GM12878 (cell line): ENCODE results near the gene GPSM3. TPM values are rescaled to one million over a fixed set of nuclear protein-coding genes. Genes with fewer than 3 reads are reported as not detected.

Experiments
- ATAC-seq: fragments of 200-7000 bp; cut with Tn5 transposase; 3 replicates; pipeline ENCODE4 v1.9.1; 2020; ENCODE audit warnings: mild to moderate bottlenecking, moderate library complexity
- BruUV-seq: library from RNA; stranded (reverse); fragments of 400-500 nt; replicated peaks from 2 replicates; lab custom pipeline; 2021; lab: Mats Ljungman, UMichigan
- CTCF ChIA-PET: fragments of 300-600 bp; sonication (Branson Sonifier 250); formaldehyde crosslinking; extraction: SDS; loops from one replicate; lab custom pipeline; 2021; ENCODE audit warnings: inconsistent platforms; lab: Yijun Ruan, JAX
- POLR2A ChIA-PET: fragments of 350-600 bp; formaldehyde crosslinking; extraction: SDS; loops from one replicate; lab custom pipeline; 2021; ENCODE audit warnings: inconsistent platforms; lab: Charles Lee
- RAD21 ChIA-PET: fragments of 300-600 bp; sonication (Branson Sonifier 250); formaldehyde crosslinking; loops from one replicate; lab custom pipeline; 2023; ENCODE audit warnings: antibody characterized with exemption; ENCODE audit not compliant: unreplicated experiment; lab: Charles Lee
- SMC1A ChIA-PET: fragments of 300-600 bp; sonication (Branson Sonifier 250); formaldehyde crosslinking; loops from one replicate; lab custom pipeline; 2023; ENCODE audit not compliant: unreplicated experiment, uncharacterized antibody; lab: Charles Lee
- DNase-seq: peaks from one replicate; pipeline ENCODE4 v3.0.0-alpha.2; 2011; ENCODE audit warnings: low read depth, low spot score
- FAIRE-seq: peaks from 3 replicates; lab custom pipeline; 2011; peaks lifted over from hg19 to GRCh38; lab: Jason Lieb, UNC
- H2AFZ ChIP-seq: 2 replicates; pipeline ENCODE4 v1.6.0; 2011; ENCODE audit warnings: low read depth, low read length, control low read depth; ENCODE audit not compliant: control insufficient read depth
- H3K27ac ChIP-seq: 2 replicates; pipeline ENCODE4 v1.5.1; 2011; ENCODE audit warnings: control low read depth; ENCODE audit not compliant: control insufficient read depth, insufficient read depth
- H3K27me3 ChIP-seq, 2 experiments: replicated peaks in 1 of 2; 2 replicates each; pipeline versions ENCODE4 v1.6.0 to v1.6.1; 2011; ENCODE audit warnings: low read length in 1 of 2; ENCODE audit not compliant: control insufficient read depth in 2 of 2, insufficient read depth in 2 of 2
- H3K36me3 ChIP-seq, 2 experiments: 2 replicates each; pipeline ENCODE4 v1.5.1; 2011; ENCODE audit warnings: low read length in 1 of 2; ENCODE audit not compliant: control insufficient read depth in 2 of 2, insufficient read depth in 2 of 2
- H3K4me1 ChIP-seq: 2 replicates; pipeline ENCODE4 v1.6.1; 2011; ENCODE audit warnings: mild to moderate bottlenecking, low read length, moderate library complexity, mixed read lengths; ENCODE audit not compliant: control insufficient read depth, insufficient read depth
- H3K4me2 ChIP-seq: 2 replicates; pipeline ENCODE4 v1.6.0; 2011; ENCODE audit warnings: control low read depth; ENCODE audit not compliant: control insufficient read depth, insufficient read depth
- H3K4me3 ChIP-seq: fragments of 200-600 bp; sonication (generic); 2 replicates; pipeline ENCODE4 v1.5.1; 2016
- H3K79me2 ChIP-seq: 2 replicates; pipeline ENCODE4 v1.6.0; 2011; ENCODE audit warnings: low read length; ENCODE audit not compliant: control insufficient read depth, insufficient read depth
- H3K9ac ChIP-seq: 2 replicates; pipeline ENCODE4 v1.8.0; 2011; ENCODE audit warnings: low read length, control low read depth, mixed read lengths; ENCODE audit not compliant: control insufficient read depth, insufficient read depth
- H3K9me3 ChIP-seq: replicated peaks from 3 replicates; pipeline ENCODE4 v1.5.1; 2011; ENCODE audit warnings: mild to moderate bottlenecking, low read length; ENCODE audit not compliant: control insufficient read depth, insufficient read depth
- H4K20me1 ChIP-seq: 2 replicates; pipeline ENCODE4 v1.6.0; 2011; ENCODE audit not compliant: control insufficient read depth, insufficient read depth
- ASH2L ChIP-seq: fragments of 300-600, 200-600 bp; sonication (generic); IDR thresholded peaks from 2 replicates; pipeline ENCODE4 v1.6.1; 2017; ENCODE audit warnings: low read depth, mild to moderate bottlenecking, borderline replicate concordance
- CREB1 ChIP-seq: IDR thresholded peaks from 2 replicates; pipeline ENCODE4 v1.6.1; 2012; ENCODE audit warnings: low read depth, mild to moderate bottlenecking, inconsistent platforms
- E2F4 ChIP-seq: IDR thresholded peaks from 2 replicates; pipeline ENCODE4 v1.6.1; 2012; ENCODE audit warnings: low read depth, low read length, improper control_type of control experiment
- FOS ChIP-seq: IDR thresholded peaks from 3 replicates; pipeline ENCODE4 v1.6.1; 2011; ENCODE audit warnings: borderline replicate concordance; ENCODE audit not compliant: insufficient read length; ENCODE audit errors: extremely low read depth
- FOXM1 ChIP-seq: IDR thresholded peaks from 2 replicates; pipeline ENCODE4 v1.6.1; 2012; ENCODE audit warnings: low read depth, mild to moderate bottlenecking, inconsistent platforms, low read length, moderate library complexity
- HDAC2 ChIP-seq: fragments of 200-600 bp; sonication (generic); IDR thresholded peaks from 2 replicates; pipeline ENCODE4 v1.6.1; 2017
- IRF4 ChIP-seq: IDR thresholded peaks from 2 replicates; pipeline ENCODE4 v1.6.1; 2011; ENCODE audit warnings: low read depth, low read length
- MXI1 ChIP-seq: fragments of 150-350 bp; IDR thresholded peaks from 2 replicates; pipeline ENCODE4 v1.6.1; 2011; ENCODE audit warnings: low read depth, mild to moderate bottlenecking, inconsistent platforms, low read length, improper control_type of control experiment
- NFYB ChIP-seq: IDR thresholded peaks from 2 replicates; pipeline ENCODE4 v1.6.1; 2011; ENCODE audit warnings: low read depth, mild to moderate bottlenecking, low read length, improper control_type of control experiment, moderate library complexity; ENCODE audit not compliant: insufficient read depth
- POLR2AphosphoS2 ChIP-seq: IDR thresholded peaks from 2 replicates; pipeline ENCODE4 v1.6.1; 2011; ENCODE audit warnings: low read depth, mild to moderate bottlenecking, low read length, improper control_type of control experiment, moderate library complexity
- RELB ChIP-seq: fragments of 450-650 bp; IDR thresholded peaks from 2 replicates; pipeline ENCODE4 v1.6.1; 2017; ENCODE audit warnings: low read depth, mild to moderate bottlenecking, moderate library complexity
- SPI1 ChIP-seq: IDR thresholded peaks from 2 replicates; pipeline ENCODE4 v1.6.1; 2011; ENCODE audit warnings: low read depth, mild to moderate bottlenecking, low read length, moderate library complexity, borderline replicate concordance; ENCODE audit not compliant: insufficient read depth
- ZNF207 ChIP-seq: fragments of 450-650 bp; IDR thresholded peaks from 2 replicates; pipeline ENCODE4 v1.6.1; 2014; ENCODE audit warnings: antibody characterized with exemption, mild to moderate bottlenecking, borderline replicate concordance
- ZNF24 ChIP-seq: fragments of 450-650 bp; IDR thresholded peaks from 2 replicates; pipeline ENCODE4 v1.6.1; 2017; ENCODE audit warnings: antibody characterized with exemption, mild to moderate bottlenecking
- ZNF687 ChIP-seq: fragments of 450-650 bp; IDR thresholded peaks from 2 replicates; pipeline ENCODE4 v1.6.1; 2017; ENCODE audit warnings: mild to moderate bottlenecking, moderate library complexity
- WGBS: methylation state at CpG from one replicate; pipeline ENCODE4 v1.1.6; 2016; ENCODE audit warnings: low lambda C conversion rate; ENCODE audit not compliant: insufficient replicate concordance, insufficient coverage; ENCODE audit errors: missing lambda C conversion rate; 5-methylcytosine and 5-hydroxymethylcytosine counted together
- in situ Hi-C: fragments of 300-500 bp; cut with MboI; formaldehyde crosslinking; loops from 9 replicates; pipeline ENCODE4 v1.14.3; 2018; ENCODE audit warnings: mixed read lengths
- intact Hi-C: fragments of 100-400 bp; cut with micrococcal nuclease; formaldehyde crosslinking; loops from one replicate; pipeline ENCODE4 v1.14.2; 2022; ENCODE audit not compliant: unreplicated experiment
- polyA plus RNA-seq, 11 experiments: library from polyadenylated mRNA; depleted of rRNA in 4 of 11; unstranded in 6 of 11; stranded (reverse) in 5 of 11; fragments of >200 nt; fragmentation: Nextera tagmentation in 4 of 11; fragmentation: Illumina TruSeq in 1 of 11; extraction: Ambion mirVana in 4 of 11; extraction: Trizol in 1 of 11; gene quantifications; 1 replicate in 1 of 11; 2 replicates in 10 of 11; pipeline versions ENCODE4 v1.2.1 to v1.2.3, GENCODE V29; 2011 to 2016; ENCODE audit warnings: inconsistent platforms in 2 of 11, missing spikeins in 2 of 11, low read depth in 1 of 11
- total RNA-seq, 4 experiments: library from RNA; depleted of rRNA in 3 of 4; stranded (reverse); fragments of >200 nt in 3 of 4; fragmentation: Illumina TruSeq in 1 of 4; extraction: Trizol in 1 of 4; gene quantifications; 2 replicates each; pipeline versions ENCODE4 v1.2.1 to v1.2.3, GENCODE V29; 2013 to 2021

GPSM3 gene
- total and polyA plus RNA-seq, 10 of the 15 experiments (the other 5 are each of a cell fraction or from before 2014, with no cell fraction given), result 22.0 to 137 (median 113) TPM

GRCh38 chr6:32173051-32173727, 19.3 kb downstream of the GPSM3 start (continued):
- TF ChIP-seq FOXM1 (no peak), SPI1 (no peak), HDAC2 (no peak)
- TF ChIP-seq, all 136 proteins: peak for 0

- no peak for FAIRE-seq
- BruUV-seq, result no TSS peak
- no peaks in the 10 kb centered on the region for H3K9me3 ChIP-seq
- SMC1A ChIA-PET, result no interaction called here
- H3K4me3 ChIP-seq, result no peak overlapping the region
- DNase-seq, result no peak
- ATAC-seq, result no peak
- no peaks in the 10 kb centered on the region for H4K20me1 ChIP-seq
- 99% methylated on average over 6 of the region's 6 CpGs for WGBS
- no peak overlapping the region for H3K9ac ChIP-seq
- H3K4me2 ChIP-seq, result no peak overlapping the region
- POLR2A ChIA-PET, result no interaction called here
- H2AFZ ChIP-seq, result no peak overlapping the region
- H3K27ac ChIP-seq, result no peak overlapping the region
- H3K4me1 ChIP-seq, result peaks cover 7% of the 10 kb centered on the region; the same call in 1 of the 2 replicates
- H3K79me2 ChIP-seq, result peaks cover 12% of the 10 kb centered on the region
- CTCF ChIA-PET, result interaction anchor here (1.4 kb wide), 1 partner anchor 24 kb away, joined by 5 read pairs; no protein-coding TSS in a partner anchor
- in situ Hi-C loops, result no loop called here
- RAD21 ChIA-PET, result no interaction called here
- intact Hi-C loops, result no loop called here
- H3K36me3 ChIP-seq, result peaks cover 0 to 3% of the 10 kb centered on the region in 2 experiments; a peak in 1 of 4 replicates
- H3K27me3 ChIP-seq, result no peaks in the 10 kb centered on the region
- TF ChIP-seq HDAC2 (no peak), IRF4 (no peak), ZNF687 (no peak), FOS (no peak), NFYB (no peak), POLR2AphosphoS2 (no peak), E2F4 (no peak), RELB (no peak), ASH2L (no peak), CREB1 (no peak), MXI1 (no peak), ZNF207 (no peak), ZNF24 (no peak)
Observed at GRCh38 chr6:32171234-32171633, 21.2 kb downstream of the GPSM3 start.
